ENCODE data around the gene RNF213.
"Not testable (repeated sequence)": the region's sequence is repeated elsewhere in the genome, so short reads cannot be mapped to it uniquely, and the experiment has no call there.

Gene RNF213

DNA sequence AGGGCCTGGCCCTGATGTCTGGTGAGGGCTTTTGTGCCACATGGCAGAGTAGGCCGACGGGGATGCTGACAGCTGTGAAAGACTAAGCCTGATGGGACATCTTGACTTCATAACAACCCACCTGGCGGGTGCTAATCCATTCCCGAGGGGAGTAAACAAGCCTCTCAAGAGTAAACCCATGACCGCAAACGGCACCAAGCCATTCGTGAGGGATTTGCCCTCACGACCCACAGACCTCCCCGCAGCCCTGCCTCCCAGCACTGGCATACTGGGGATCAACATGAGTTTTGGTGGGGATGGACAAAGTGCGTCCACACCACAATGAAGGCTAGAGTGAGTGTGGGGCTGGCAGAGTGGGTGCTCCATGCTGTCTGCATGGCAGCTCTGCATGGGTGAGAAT is 11.7 kb downstream of the RNF213 start:
- DNase-seq, result peak; percentile 83

DNA sequence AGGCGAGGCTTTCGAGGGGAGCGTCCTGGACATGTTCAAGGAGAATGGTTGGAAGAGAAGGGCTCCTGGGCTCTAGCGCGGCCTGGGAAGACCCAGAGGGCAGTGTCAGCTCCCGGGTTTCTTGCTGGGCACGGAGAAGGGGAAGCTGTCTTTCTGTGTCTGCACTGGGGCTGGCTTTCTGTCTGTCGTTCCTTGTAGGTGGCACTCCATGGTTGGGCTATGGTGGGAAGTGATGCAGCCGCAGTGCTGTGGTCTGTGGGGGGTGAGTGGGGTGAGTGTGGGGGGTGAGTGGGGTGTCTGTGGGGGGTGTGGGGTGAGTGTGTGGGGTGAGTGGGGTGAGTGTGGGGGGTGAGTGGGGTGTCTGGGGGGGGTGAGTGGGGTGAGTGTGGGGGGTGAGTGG is 13.7 kb downstream of the RNF213 start:
- DNase-seq, result no peak

DNA sequence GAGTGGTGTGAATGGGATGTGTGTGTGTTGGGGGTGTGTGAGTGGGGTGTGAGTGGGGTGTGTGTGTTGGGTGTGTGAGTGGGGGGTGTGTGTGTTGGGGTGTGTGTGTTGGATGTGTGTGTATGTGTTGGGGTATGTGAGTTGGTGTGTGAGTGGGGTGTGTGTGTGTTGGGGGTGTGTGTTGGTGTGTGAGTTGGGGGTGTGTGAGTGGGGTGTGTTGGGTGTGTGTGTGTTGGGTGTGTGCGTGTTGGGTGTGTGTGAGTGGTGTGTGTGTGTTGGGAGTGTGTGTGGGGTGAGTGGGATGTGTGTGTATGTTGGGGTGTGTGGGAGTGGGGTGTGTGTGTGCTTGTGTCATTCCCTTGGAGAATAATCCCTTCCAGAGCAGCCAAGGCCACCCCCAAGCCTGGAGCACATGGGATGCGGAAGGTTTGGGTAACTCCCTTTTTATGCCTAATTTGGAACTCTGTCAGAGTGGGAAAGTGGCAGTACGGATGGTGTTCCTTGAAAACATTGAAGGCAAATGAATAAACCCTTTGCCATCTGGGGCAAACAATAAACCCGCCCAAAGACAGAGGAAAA is 14.3 kb downstream of the RNF213 start:
- DNase-seq, result no peak

DNA sequence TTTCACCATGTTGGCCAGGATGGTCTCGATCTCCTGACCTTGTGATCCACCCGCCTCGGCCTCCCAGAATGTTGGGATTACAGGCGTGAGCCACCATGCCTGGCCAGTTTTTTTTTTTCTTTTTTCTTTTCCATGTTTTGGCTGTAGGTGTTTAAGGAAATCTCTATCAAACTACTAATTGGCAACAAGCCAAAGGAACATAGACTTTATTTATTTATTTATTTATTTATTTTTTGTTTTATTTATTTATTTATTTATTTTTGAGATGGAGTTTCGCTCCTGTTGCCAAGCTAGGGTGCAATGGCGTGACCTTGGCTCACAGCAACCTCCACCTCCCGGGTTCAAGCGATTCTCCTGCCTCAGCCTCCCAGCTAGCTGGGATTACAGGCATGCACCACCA is 15.2 kb downstream of the RNF213 start:
- DNase-seq, result not testable (repeated sequence)

DNA sequence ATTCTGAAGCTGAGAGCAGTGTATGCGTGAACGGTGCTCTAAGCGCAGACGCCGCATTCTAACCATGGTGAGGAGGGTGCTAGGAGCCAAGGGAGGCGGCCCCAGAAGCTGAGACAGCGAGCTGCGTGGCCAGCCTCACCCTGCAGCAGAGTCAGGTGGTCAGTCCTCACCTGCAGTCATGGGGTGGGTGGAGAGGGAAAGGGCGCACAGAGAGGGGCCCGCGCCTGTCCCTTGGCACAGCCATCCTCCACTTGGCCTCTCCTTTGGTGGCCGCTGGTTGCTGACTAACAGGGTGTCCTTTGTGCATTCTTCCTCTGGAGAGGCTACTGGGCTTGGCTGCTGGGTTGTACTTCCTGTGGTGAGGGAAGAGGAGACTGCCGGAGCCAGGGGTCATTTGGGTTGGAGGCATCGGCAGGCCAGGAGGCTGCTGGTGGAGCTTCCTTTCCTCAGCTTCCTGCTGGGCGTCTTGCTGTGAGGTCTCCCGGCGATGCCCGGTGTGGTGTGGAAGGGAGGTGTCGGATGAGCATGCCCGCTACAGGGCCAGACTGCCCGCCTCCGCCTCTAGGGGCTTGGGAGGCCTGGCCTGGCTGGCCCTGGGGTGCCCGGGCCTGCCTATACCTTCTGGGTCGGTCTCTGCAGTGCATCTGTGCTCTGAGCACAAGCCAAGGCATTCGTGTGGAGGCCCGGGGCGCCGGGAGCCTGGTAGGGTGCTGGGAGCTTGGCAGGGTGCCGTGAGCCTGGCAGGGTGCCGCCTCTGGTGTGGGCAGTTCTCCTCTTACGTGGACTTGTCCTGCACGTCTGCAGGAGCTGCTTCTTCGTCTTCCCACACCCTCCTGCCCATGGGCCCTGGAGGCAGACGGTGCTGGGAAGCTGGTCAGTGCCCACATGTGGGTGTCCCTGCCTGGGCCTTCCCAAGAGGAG is 17.4 kb downstream of the RNF213 start:
- DNase-seq, result no peak

DNA sequence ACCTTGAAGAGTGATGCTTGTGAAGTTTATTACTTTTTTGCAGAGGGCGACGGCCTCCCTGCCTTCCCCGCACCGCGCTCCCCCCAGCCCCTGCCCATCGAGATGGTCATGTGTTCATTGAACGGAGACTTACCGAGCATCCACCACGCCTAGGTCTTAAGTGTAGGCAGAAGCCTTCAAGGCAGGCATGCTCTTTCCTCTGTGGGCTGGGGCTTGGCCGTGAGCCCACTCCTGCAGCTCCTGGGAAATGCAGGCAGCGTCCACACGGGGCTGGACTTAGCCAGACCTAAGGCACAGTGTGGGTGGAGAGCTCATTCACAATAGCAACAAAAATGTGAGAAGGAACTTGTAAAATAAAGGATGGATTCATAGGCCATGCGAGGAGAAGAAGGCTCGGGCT is 19.2 kb downstream of the RNF213 start:
- DNase-seq, result no peak

DNA sequence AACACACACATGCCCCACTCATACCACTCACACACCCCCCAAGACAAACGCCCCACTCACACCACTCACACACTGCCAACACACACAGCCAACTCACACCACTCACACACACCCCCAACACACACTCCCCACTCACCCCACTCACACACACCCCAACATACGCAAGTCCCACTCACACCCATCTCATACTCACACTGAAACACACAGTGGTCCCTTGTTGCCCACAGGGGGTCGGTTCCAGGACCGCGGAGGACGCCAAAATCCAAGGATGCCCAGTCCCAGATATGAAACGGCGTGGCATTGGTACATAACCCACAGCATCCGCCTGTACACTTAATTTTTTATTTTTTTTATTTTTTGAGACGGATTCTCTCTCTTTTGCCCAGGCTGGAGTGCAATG is 20.9 kb downstream of the RNF213 start:
- no peak for DNase-seq

DNA sequence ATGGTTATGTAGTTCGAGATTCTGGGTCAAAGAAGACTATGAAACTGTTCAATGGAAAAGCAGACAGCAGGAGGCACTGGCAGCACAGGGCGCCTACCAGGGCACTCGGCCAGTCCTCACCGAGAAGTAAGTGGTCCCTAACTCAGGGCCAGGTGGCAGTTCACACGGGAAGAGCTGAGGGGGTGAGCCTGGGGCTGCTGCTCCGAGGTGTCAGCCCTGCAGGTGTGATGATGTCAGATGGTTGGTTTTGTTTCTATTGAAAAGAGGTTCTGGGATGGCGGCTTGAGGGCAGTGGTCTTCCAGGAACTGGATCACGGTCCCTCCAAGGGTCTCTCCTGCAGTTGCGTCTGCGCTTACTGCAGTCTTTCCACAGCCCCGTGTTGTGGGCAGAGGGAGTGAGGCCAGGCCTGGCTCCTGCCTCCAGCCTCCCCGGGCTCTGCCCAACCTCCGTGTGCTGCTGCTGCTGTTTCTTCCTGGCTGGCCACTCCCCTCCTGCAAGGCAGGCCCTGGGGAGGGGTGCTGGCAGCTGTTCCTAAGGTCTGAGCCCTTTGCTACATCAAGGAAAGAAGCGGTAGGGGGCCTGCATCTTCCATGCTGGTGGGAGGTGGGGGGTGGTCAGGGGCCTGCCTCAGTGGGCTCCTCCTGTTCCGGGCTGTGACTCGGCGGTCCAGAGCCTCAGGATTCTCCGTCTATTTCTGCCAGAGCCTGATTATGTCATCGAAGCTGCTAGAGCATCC is 22.6 kb downstream of the RNF213 start:
- DNase-seq, result peak; percentile 80

DNA sequence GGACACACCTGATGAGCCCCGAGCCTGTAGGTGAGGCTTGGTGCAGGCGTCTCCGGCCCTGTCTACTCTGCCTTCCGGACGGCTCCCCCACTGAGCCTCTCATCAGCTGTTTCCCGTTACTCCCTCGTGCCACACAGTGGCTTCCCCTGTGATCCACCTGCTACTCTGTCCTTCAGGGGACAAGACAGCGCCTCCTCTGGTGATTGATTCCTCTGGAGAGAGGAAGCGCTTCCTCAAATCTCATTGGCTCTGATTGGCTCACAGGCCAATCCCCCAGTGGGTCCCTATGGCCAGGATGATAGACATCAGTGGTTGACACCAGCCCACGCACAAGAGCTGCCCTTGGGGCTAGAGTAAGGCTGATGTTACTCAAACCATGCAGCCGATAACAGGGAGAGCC is 24.0 kb downstream of the RNF213 start:
- DNase-seq, result no peak

DNA sequence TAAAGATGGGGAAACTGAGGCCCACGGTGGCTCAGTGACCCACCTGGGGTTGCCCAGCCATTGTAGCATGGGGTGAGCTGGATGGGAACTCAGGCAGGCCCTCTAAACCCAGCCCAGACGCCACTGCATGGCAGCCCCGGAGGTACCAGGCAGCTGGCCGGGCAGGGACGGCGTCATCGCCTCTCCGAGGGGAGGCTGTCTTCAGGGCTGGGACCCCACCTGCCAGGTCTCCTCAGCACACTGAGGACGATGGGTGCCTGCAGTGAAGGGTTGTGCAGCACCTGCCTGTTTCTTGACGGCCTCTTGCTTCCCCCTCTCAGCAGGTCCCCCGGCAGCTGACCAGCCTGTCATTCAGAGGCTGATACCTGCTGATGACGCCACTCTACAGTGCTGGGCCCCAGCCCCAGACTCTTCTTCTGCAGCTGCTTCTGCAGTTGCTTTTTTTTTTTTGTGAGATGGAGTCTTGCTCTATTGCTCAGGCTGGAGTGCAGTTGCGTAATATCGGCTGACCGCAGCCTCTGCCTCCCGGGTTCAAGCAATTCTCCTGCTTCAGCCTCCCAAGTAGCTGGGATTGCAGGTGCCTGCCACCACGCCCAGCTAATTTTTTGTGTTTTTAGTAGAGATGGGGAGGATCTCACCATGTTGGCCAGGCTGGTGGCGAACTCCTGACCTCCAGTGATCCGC is 24.7 kb downstream of the RNF213 start:
- DNase-seq, result no peak

DNA sequence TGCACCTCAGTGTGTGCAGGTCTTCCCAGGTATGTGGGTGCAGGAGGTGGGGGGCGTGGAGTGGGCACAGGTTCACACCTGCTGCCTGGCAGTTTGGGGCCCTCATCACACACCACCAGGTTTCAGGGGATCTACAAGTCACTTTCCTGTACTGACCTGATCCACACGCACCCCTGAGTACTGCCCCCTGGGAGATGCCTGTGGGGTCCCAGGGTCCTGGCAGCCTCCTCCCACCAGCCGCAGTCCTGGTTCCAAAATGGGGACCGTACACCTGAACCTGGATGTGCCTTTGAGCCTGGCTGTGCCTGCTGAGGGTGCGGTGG is 25.9 kb downstream of the RNF213 start:
- DNase-seq, result no peak

DNA sequence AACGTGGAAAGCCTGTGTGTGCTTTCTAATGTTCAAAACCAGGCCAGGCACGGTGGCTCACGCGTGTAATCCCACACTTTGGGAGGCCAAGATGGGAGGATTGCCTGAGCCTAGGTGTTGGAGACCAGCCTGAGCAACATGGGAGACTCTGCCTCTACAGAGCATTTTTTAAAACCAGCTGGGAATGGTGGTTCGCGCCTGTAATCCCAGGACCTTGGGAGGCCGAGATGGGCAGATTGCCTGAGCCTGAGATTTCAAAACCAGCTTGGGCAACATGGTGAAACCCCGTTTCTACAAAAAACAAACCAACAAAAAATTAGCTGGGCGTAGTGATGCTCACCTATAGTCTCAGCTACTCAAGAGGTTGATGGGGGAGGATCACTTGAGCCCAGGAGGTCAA is 26.4 kb downstream of the RNF213 start:
- DNase-seq, result no peak

DNA sequence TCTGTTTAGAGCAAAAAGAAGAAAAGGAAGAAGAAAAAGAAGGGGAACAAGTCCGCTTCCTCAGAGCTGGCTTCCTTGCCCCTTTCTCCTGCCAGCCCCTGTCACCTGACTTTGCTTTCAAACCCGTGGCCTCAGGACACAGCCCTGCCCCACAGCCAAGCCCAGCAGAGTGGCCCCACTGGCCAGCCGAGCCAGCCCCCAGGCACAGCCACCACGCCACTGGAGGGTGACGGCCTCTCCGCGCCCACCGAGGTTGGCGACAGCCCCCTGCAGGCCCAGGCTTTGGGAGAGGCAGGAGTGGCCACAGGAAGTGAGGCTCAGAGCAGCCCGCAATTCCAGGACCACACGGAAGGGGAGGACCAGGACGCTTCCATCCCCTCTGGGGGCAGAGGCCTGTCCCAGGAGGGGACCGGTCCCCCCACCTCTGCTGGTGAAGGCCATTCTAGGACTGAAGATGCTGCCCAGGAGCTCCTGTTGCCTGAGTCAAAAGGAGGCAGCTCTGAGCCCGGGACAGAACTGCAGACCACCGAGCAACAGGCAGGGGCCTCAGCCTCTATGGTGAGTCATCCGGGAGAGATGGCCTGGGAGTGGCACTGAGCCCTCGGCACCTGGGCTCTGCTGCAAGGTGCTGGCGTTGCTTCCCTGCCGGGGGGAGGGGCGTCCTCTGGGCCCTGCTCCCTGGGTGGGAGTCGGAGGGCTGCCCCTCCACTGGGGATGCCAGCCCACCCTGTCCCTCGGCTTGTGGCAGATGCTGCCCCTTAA is 27.3 kb downstream of the RNF213 start:
- no peak for DNase-seq

DNA sequence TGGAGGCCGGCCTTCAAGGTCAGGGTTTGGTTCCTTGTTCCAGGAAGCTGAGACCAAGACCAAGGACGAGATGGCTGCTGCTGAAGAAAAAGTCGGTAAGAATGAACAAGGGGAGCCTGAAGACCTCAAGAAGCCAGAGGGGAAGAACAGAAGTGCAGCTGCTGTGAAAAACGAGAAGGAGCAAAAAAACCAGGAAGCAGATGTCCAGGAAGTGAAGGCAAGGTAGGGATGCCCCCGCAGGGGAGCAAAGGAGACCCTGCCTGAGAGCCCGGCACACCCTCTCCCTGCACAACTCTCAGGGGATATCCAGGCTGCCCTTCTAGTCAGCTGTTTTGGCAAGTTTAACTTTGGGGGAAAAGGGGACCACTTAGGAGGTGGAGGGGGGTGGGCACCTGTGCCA is 29.0 kb downstream of the RNF213 start:
- DNase-seq, result peak; percentile 97

DNA sequence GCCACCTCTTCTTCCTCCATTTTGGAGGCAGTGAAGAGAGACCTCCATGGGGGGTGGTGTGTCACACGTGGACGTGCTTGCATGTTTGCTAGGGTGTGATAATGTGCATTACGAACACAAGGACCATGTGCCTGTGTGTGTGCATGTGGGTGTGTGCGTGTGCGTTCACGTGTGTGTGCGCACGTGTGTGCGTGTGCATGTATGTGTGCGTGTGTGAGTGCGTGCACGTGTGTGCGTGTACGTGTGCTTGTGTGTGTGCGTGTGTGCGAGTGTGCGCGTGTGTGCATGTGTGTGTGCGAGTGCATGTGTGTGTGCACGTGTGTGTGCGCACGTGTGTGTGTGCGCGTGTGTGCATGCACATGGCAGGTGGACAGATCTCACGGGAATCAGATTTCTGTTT is 29.5 kb downstream of the RNF213 start:
- DNase-seq, result no peak

DNA sequence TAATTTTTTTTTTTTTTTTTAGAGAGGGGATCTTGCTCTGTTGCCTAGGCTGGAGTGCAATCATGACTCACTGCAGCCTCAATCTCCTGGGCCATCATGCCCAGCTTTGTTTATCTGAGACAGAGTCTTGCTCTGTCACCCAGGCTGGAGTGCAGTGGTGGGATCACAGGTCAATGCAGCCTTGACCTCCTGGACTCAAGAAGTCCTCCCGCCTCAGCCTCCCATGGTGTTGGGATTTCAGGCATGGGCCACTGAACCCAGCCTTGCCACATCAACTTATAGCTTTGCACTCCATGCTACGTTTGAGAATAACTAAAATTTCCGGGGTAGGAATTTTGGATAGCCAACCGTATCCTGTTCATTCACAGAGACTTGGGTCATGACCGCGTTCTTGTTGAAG is 30.6 kb downstream of the RNF213 start:
- no peak for DNase-seq

DNA sequence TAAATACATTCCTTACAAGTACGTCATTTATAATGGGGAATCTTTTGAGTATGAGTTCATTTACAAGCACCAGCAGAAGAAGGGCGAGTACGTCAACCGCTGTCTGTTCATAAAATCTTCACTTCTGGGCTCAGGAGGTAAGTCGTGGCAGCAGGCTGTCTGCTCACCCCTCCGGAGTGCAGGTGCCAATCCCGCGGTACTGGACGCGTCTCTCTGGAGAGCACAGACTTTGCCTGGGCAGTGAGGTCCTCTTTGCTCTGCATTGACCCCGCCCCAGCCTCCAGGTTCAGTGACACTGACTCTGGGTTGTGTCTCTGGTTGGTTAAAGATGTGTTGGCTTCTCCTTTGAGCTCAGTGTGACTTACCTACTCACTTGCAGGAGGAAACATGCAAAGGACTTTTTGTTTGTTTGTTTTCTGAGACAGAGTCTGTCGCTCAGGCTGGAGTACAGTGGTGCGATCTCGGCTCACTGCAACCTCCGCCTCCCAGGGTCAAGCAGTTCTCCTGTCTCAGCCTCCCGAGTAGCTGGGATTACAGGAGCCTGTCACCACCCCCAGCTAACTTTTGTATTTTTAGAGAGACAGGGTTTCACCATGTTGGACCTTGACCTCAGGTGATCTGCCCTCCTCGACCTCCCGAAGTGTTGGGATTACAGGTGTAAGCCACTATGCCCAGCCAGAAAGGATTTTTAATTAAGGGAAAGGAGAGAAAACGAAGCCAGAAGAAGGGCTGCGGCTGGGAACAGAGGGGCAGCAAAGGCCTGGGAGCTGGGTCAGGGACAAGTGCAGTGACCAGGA is 31.2 kb downstream of the RNF213 start:
- DNase-seq, result no peak

DNA sequence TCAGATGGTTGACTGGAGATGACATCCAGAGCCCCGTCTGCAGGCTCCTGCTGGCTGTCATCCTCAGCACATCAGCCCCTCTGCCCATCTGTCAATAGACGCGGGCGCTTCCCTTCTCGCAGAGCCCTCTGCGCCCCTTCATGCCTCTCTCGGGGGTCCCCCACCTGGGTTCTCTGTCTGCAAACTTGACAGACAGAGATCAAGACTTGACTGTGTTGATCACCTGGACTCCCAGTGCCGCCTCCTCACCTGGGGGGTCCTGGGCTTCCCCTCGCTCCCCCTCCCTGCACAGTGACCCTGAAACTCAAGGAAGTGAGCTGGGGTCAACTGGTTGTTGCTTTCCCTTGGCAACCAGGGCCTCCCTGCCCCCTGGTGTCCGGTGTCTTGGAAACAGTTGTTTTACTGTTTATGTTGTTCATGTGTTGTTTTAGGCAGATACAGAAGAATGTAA is 31.9 kb downstream of the RNF213 start:
- no peak for DNase-seq

DNA sequence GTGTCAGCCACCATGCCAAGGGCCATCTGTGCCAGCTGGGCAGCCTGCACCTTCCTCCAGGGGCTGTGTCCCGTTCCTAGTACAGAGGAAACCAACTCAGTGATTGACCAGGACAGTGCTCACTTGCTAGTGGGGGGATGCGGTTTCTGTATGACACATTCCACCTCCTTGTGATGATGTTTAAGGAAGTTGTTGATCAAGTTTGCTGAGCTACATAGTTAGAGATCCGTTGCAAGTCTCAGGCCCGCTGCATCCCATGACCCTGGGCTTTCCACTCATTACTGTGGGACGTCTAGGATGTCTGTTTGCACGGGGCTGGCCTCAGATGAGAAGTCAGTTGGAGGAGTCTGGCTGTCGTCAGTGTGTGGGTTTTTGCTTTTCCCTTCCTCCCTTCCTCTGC is 33.6 kb downstream of the RNF213 start:
- no peak for DNase-seq

DNA sequence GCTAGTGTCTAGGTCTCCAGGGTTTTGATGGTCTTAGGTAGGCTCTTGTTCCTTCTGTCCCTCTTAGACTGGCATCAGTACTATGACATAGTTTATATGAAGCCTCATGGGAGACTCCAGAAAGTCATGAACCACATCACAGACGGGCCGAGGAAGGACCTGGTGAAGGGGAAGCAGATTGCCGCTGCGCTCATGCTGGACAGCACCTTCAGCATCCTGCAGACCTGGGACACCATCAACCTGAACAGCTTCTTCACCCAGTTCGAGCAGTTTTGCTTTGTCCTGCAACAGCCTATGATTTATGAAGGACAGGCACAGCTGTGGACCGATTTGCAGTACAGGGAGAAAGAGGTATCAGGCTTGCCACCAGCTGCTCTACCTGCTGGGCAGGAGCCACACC is 34.0 kb downstream of the RNF213 start:
- no peak for DNase-seq

DNA sequence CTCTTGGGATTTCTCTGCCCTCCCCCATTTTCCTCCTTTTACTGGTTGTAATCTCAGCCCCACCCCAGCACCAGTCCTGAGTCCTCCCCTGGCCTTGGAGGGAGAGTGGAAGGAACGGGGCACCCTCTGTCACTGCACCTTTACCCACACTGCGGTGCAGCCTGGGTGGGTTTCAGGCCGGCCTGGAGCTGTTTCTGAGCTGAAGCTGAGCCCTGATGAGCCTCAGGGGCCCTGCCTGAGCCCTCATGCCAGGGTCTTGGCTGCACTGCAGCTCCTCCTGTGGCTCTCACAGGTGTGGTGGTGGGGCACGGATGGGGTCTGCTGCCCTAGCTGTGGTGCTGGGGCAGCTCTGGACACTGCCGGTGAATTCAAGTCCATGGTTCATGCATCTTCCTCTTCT is 34.5 kb downstream of the RNF213 start:
- DNase-seq, result no peak

DNA sequence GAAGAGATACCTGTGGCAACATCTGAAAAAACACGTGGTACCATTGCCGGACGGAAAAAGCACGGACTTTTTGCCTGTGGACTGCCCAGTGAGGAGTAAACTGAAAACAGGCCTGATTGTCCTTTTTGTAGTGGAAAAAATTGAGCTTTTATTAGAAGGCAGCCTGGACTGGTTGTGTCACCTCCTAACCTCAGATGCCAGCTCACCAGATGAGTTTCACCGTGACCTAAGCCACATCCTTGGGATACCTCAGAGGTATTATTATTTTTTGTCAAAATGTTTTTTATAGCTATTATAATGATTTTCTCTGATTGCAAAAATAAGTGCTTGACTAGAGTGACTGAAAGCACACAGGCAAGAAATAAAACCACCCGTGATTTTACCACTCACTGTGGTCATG is 34.9 kb downstream of the RNF213 start:
- no peak for DNase-seq

Measured in NCI-H2171 treated with DMSO at 0.1 percent for 48 hours (cell line).